DOHH2 (cell line): Measurements from ENCODE around the gene AFAP1L1.
A peak's percentile ranks its signal among the peaks of the same experiment; 100 is the strongest.

Experiments
- CTCF ChIP-seq: fragments of 200-600 bp; sonication (generic); IDR thresholded peaks from one replicate; pipeline ENCODE4 v1.5.1; 2014; ENCODE audit warnings: antibody characterized with exemption, mild to moderate bottlenecking, low read depth, low read length; ENCODE audit not compliant: poor library complexity, severe bottlenecking
- EZH2phosphoT487 ChIP-seq: fragments of 200-600 bp; sonication (generic); IDR thresholded peaks from 2 replicates; pipeline ENCODE4 v1.6.1; 2017; ENCODE audit warnings: borderline replicate concordance, mild to moderate bottlenecking, antibody characterized with exemption, low read length, moderate library complexity, mixed read lengths

GRCh38 chr5:149371296-149371962, 99.8 kb downstream of the AFAP1L1 start:
- TF ChIP-seq EZH2phosphoT487 (no peak), CTCF (peak; percentile 78)
